Measurements from ENCODE around the gene SLC23A2. TPM values are rescaled to one million over a fixed set of nuclear protein-coding genes. Genes with fewer than 3 reads are reported as not detected.
A peak's percentile ranks its signal among the peaks of the same experiment; 100 is the strongest.

SLC23A2 gene
- total RNA-seq, 1 experiment from 2014 or later: 37.3 TPM

GRCh38 chr20:4944518-4945313, 56.6 kb downstream of the SLC23A2 start:
- ChIA-PET CTCF (no interaction called here), POLR2A (no interaction called here)
- no peak for TF ChIP-seq CTCF (IDR thresholded peaks at IDR 0.05; ENCODE audit: insufficient read depth in 1 of 2, low read depth in 1 of 2, low read length in 1 of 2, severe bottlenecking in 1 of 2, unreplicated experiment in 1 of 2)
- no peak overlapping the region for H3K4me3 Mint-ChIP-seq (ENCODE audit: unreplicated experiment)
- Histone ChIP-seq H3K4me3 (ENCODE audit: low read depth, low read length) (no peak overlapping the region), H3K27me3 (replicated peaks; ENCODE audit: control insufficient read depth, insufficient read depth, low read length) (no peaks in the 10 kb centered on the region), H3K4me1 (no peaks in the 10 kb centered on the region), H3K9me3 (no peaks in the 10 kb centered on the region), H3K36me3 (ENCODE audit: control insufficient read depth, insufficient read depth, low read length) (no peaks in the 10 kb centered on the region)
- H3K9me3 Mint-ChIP-seq (ENCODE audit: unreplicated experiment): no peaks in the 10 kb centered on the region
- H3K4me1 Mint-ChIP-seq (ENCODE audit: low read depth, unreplicated experiment): peaks cover 10% of the 10 kb centered on the region
- DNase-seq: no peak
- no TSS peak for BruUV-seq (replicated peaks)
- H3K27ac Mint-ChIP-seq (ENCODE audit: unreplicated experiment): no peak overlapping the region
- intact Hi-C loops (cut with micrococcal nuclease; ENCODE audit: unreplicated experiment): no loop called here
- peaks cover 3% of the 10 kb centered on the region for H3K36me3 Mint-ChIP-seq (ENCODE audit: insufficient read depth, unreplicated experiment)
- no peaks in the 10 kb centered on the region for H3K27me3 Mint-ChIP-seq (ENCODE audit: insufficient read depth, unreplicated experiment)

- no peak for TF ChIP-seq CTCF (IDR thresholded peaks at IDR 0.05; ENCODE audit: insufficient read depth in 1 of 2, low read depth in 1 of 2, low read length in 1 of 2, severe bottlenecking in 1 of 2, unreplicated experiment in 1 of 2)
- ChIA-PET CTCF (no interaction called here), POLR2A (no interaction called here)
- intact Hi-C loops (cut with micrococcal nuclease; ENCODE audit: unreplicated experiment): no loop called here
- Histone ChIP-seq H3K4me3 (ENCODE audit: low read depth, low read length) (no peak overlapping the region), H3K27me3 (replicated peaks; ENCODE audit: control insufficient read depth, insufficient read depth, low read length) (no peaks in the 10 kb centered on the region), H3K36me3 (ENCODE audit: control insufficient read depth, insufficient read depth, low read length) (no peaks in the 10 kb centered on the region), H3K9me3 (no peaks in the 10 kb centered on the region), H3K4me1 (peaks cover 3% of the 10 kb centered on the region; the same call in 1 of the 2 replicates)
- DNase-seq: no peak
- no TSS peak for BruUV-seq (replicated peaks)
- no peaks in the 10 kb centered on the region for H3K9me3 Mint-ChIP-seq (ENCODE audit: unreplicated experiment)
- H3K36me3 Mint-ChIP-seq (ENCODE audit: insufficient read depth, unreplicated experiment): no peaks in the 10 kb centered on the region
- H3K27ac Mint-ChIP-seq (ENCODE audit: unreplicated experiment): no peak overlapping the region
- no peak overlapping the region for H3K4me3 Mint-ChIP-seq (ENCODE audit: unreplicated experiment)
- H3K4me1 Mint-ChIP-seq (ENCODE audit: low read depth, unreplicated experiment): peaks cover 7% of the 10 kb centered on the region
- H3K27me3 Mint-ChIP-seq (ENCODE audit: insufficient read depth, unreplicated experiment): no peaks in the 10 kb centered on the region
These were observed 59.0 kb downstream of the SLC23A2 start for GRCh38 chr20:4942331-4942730.

- TF ChIP-seq CTCF (IDR thresholded peaks at IDR 0.05; ENCODE audit: insufficient read depth in 1 of 2, low read depth in 1 of 2, low read length in 1 of 2, severe bottlenecking in 1 of 2, unreplicated experiment in 1 of 2): no peak
- POLR2A ChIA-PET: no interaction called here
- H3K4me1 ChIP-seq: peaks cover 3% of the 10 kb centered on the region; the same call in 1 of the 2 replicates
- no peaks in the 10 kb centered on the region for H3K27me3 ChIP-seq (replicated peaks; ENCODE audit: control insufficient read depth, insufficient read depth, low read length)
- CTCF ChIA-PET: interaction anchor here (0.8 kb wide), 1 partner anchor 178 kb away, joined by 3 read pairs; no protein-coding TSS in a partner anchor
- Mint-ChIP-seq H3K4me1 (ENCODE audit: low read depth, unreplicated experiment) (peaks cover 14% of the 10 kb centered on the region), H3K27ac (ENCODE audit: unreplicated experiment) (no peak overlapping the region), H3K4me3 (ENCODE audit: unreplicated experiment) (no peak overlapping the region), H3K36me3 (ENCODE audit: insufficient read depth, unreplicated experiment) (no peaks in the 10 kb centered on the region), H3K27me3 (ENCODE audit: insufficient read depth, unreplicated experiment) (no peaks in the 10 kb centered on the region), H3K9me3 (ENCODE audit: unreplicated experiment) (no peaks in the 10 kb centered on the region)
- no peaks in the 10 kb centered on the region for H3K9me3 ChIP-seq
- H3K4me3 ChIP-seq (ENCODE audit: low read depth, low read length): no peak overlapping the region
- no peaks in the 10 kb centered on the region for H3K36me3 ChIP-seq (ENCODE audit: control insufficient read depth, insufficient read depth, low read length)
- DNase-seq: peak in 1 of 2 experiments; percentile 11
- intact Hi-C loops (cut with micrococcal nuclease; ENCODE audit: unreplicated experiment): no loop called here
- no TSS peak for BruUV-seq (replicated peaks)
These were observed 63.6 kb downstream of the SLC23A2 start for GRCh38 chr20:4937407-4938319.
